NCI-H446 (cell line): ENCODE measurements around the gene SAP30L.

ENCODE experiments used
- DNase-seq, 2 experiments: peaks; one replicate each; lab custom pipeline; 2025; lab: John Stamatoyannopoulos, UW

The SAP30L gene

GRCh38 chr5:154509784-154510555, 64.2 kb downstream of the SAP30L start:
- no peak for DNase-seq
